HepG2 (cell line): ENCODE data around the gene COL13A1.

Source experiments
- ELF3 ChIP-seq: IDR thresholded peaks from 2 replicates; pipeline ENCODE4 v1.6.1; 2016; ENCODE audit warnings: missing genetic modification reagents, missing compliant biosample characterization
- GLI4 ChIP-seq: sonication (generic); formaldehyde crosslinking; IDR thresholded peaks from 2 replicates; pipeline ENCODE4 v1.5.1; 2020; ENCODE audit warnings: missing genetic modification reagents, mild to moderate bottlenecking, moderate library complexity, borderline replicate concordance
- MXD4 ChIP-seq: IDR thresholded peaks from 2 replicates; pipeline ENCODE4 v1.6.1; 2016; ENCODE audit warnings: mild to moderate bottlenecking, missing biosample characterization, missing genetic modification reagents
- POLR2A ChIP-seq, 2 experiments: IDR thresholded peaks; 2 replicates each; pipeline ENCODE4 v1.6.1; 2011; ENCODE audit warnings: low read depth in 2 of 2, low read length in 2 of 2, mild to moderate bottlenecking in 1 of 2, moderate library complexity in 1 of 2; ENCODE audit not compliant: insufficient read depth in 1 of 2
- POLR2AphosphoS5 ChIP-seq: IDR thresholded peaks from 2 replicates; pipeline ENCODE4 v1.6.1; 2012; ENCODE audit warnings: low read depth, low read length
- ZKSCAN8 ChIP-seq: IDR thresholded peaks from 2 replicates; pipeline ENCODE4 v1.6.1; 2016; ENCODE audit warnings: borderline replicate concordance, missing genetic modification reagents, missing compliant biosample characterization
- ZNF264 ChIP-seq: sonication (generic); formaldehyde crosslinking; IDR thresholded peaks from 2 replicates; pipeline ENCODE4 v1.4.0; 2020; ENCODE audit warnings: missing genetic modification reagents
- ZNF274 ChIP-seq: sonication (generic); formaldehyde crosslinking; IDR thresholded peaks from 2 replicates; pipeline ENCODE4 v1.5.1; 2020; ENCODE audit warnings: mild to moderate bottlenecking, missing genetic modification reagents
- TF ChIP-seq, protein P1 (sequence below): sonication (generic); formaldehyde crosslinking; IDR thresholded peaks from 2 replicates; pipeline ENCODE4 v1.5.0; 2020; ENCODE audit warnings: mild to moderate bottlenecking, missing genetic modification reagents, moderate library complexity
- TF ChIP-seq, protein P2 (sequence below): sonication (generic); formaldehyde crosslinking; IDR thresholded peaks from 2 replicates; pipeline ENCODE4 v1.4.0; 2020; ENCODE audit warnings: missing genetic modification reagents
- TF ChIP-seq, protein P3 (sequence below): sonication (generic); formaldehyde crosslinking; IDR thresholded peaks from 2 replicates; pipeline ENCODE4 v1.8.0; 2022; ENCODE audit warnings: mild to moderate bottlenecking, missing genetic modification reagents, borderline replicate concordance
- TF ChIP-seq, protein P4 (sequence below): sonication (generic); formaldehyde crosslinking; conservative IDR thresholded peaks from 2 replicates; pipeline ENCODE4 v1.4.0; 2020; ENCODE audit warnings: missing genetic modification reagents

DNA sequence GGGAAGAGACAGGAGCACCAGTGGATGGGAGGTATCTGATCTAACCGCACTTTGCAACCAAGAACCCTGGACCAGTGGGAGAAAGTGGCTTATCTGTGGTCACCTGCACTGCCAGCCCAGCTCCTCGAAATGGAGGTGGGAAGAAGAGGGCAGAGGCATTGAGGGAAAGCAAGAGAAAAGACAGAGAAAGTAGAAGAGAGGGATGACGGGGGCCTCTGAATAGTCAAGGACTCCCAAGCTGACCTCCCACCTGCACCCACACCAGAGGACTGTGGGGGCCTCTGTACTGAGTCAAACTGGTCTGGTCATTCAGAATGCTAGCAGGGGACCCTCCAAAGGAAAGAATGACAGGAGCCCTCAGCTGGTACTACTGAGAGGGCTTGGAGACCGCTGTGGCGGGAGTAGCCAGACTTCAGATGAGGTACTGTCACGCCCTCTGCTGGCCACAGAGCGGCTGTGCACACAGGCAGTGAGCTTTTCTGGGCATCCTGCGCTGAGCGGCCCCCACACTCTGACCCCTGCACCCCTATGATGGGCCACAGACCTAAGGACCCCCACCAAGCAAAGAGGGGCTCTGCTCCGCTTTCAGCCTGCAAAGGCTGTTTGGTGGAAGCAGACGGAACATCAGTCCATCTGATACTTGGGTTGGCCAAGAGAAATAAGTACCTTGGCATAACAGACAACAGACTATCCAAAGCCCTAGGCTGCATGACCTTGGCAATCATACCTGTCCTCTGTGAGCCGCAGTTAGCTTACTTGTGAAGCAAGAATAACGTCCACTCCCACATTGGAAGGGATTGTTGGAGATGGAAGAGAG lies 112.9 kb downstream of the COL13A1 start:
- TF ChIP-seq ZKSCAN8 (no peak), MXD4 (no peak), GLI4 (CRISPR knock-in tag) (no peak), ZNF264 (CRISPR knock-in tag) (no peak), POLR2A (IDR thresholded peaks at IDR 0.05; ENCODE audit: insufficient read depth in 1 of 2, low read depth in 2 of 2, low read length in 2 of 2) (no peak), ELF3 (CRISPR knock-in tag) (no peak), POLR2AphosphoS5 (no peak), ZNF274 (CRISPR knock-in tag) (no peak)
- TF ChIP-seq, protein P1, sequence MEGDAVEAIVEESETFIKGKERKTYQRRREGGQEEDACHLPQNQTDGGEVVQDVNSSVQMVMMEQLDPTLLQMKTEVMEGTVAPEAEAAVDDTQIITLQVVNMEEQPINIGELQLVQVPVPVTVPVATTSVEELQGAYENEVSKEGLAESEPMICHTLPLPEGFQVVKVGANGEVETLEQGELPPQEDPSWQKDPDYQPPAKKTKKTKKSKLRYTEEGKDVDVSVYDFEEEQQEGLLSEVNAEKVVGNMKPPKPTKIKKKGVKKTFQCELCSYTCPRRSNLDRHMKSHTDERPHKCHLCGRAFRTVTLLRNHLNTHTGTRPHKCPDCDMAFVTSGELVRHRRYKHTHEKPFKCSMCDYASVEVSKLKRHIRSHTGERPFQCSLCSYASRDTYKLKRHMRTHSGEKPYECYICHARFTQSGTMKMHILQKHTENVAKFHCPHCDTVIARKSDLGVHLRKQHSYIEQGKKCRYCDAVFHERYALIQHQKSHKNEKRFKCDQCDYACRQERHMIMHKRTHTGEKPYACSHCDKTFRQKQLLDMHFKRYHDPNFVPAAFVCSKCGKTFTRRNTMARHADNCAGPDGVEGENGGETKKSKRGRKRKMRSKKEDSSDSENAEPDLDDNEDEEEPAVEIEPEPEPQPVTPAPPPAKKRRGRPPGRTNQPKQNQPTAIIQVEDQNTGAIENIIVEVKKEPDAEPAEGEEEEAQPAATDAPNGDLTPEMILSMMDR = peak; percentile 92
- TF ChIP-seq, protein P2, sequence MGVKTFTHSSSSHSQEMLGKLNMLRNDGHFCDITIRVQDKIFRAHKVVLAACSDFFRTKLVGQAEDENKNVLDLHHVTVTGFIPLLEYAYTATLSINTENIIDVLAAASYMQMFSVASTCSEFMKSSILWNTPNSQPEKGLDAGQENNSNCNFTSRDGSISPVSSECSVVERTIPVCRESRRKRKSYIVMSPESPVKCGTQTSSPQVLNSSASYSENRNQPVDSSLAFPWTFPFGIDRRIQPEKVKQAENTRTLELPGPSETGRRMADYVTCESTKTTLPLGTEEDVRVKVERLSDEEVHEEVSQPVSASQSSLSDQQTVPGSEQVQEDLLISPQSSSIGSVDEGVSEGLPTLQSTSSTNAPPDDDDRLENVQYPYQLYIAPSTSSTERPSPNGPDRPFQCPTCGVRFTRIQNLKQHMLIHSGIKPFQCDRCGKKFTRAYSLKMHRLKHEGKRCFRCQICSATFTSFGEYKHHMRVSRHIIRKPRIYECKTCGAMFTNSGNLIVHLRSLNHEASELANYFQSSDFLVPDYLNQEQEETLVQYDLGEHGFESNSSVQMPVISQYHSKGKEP = no peak
- TF ChIP-seq, protein P3, sequence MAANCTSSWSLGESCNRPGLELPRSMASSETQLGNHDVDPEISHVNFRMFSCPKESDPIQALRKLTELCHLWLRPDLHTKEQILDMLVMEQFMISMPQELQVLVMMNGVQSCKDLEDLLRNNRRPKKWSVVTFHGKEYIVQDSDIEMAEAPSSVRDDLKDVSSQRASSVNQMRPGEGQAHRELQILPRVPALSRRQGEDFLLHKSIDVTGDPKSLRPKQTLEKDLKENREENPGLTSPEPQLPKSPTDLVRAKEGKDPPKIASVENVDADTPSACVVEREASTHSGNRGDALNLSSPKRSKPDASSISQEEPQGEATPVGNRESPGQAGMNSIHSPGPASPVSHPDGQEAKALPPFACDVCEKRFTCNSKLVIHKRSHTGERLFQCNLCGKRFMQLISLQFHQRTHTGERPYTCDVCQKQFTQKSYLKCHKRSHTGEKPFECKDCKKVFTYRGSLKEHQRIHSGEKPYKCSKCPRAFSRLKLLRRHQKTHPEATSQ = no peak
- TF ChIP-seq, protein P4, sequence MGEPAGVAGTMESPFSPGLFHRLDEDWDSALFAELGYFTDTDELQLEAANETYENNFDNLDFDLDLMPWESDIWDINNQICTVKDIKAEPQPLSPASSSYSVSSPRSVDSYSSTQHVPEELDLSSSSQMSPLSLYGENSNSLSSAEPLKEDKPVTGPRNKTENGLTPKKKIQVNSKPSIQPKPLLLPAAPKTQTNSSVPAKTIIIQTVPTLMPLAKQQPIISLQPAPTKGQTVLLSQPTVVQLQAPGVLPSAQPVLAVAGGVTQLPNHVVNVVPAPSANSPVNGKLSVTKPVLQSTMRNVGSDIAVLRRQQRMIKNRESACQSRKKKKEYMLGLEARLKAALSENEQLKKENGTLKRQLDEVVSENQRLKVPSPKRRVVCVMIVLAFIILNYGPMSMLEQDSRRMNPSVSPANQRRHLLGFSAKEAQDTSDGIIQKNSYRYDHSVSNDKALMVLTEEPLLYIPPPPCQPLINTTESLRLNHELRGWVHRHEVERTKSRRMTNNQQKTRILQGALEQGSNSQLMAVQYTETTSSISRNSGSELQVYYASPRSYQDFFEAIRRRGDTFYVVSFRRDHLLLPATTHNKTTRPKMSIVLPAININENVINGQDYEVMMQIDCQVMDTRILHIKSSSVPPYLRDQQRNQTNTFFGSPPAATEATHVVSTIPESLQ (CRISPR knock-in tag) = no peak
